HepG2 (cell line): ENCODE data around the gene ARMC8. TPM values are rescaled to one million over a fixed set of nuclear protein-coding genes. Genes with fewer than 3 reads are reported as not detected.

Experiments
- FOXC1 ChIP-seq: sonication (generic); formaldehyde crosslinking; IDR thresholded peaks from 2 replicates; pipeline ENCODE4 v1.8.0; 2022; ENCODE audit warnings: mild to moderate bottlenecking, missing genetic modification reagents, borderline replicate concordance
- GATAD1 ChIP-seq: IDR thresholded peaks from 2 replicates; pipeline ENCODE4 v1.6.1; 2016; ENCODE audit warnings: missing genetic modification reagents, missing compliant biosample characterization
- HMGA1 ChIP-seq: sonication (generic); formaldehyde crosslinking; conservative IDR thresholded peaks from 2 replicates; pipeline ENCODE4 v1.4.0; 2020; ENCODE audit warnings: missing genetic modification reagents
- JDP2 ChIP-seq: sonication (generic); formaldehyde crosslinking; IDR thresholded peaks from 2 replicates; pipeline ENCODE4 v1.8.1; 2022; ENCODE audit warnings: missing genetic modification reagents, borderline replicate concordance
- MBNL3 ChIP-seq: fragments of 250-450 bp; sonication (Bioruptor Pico); conservative IDR thresholded peaks from 2 replicates; pipeline ENCODE4 v1.8.0; 2022; ENCODE audit warnings: mild to moderate bottlenecking, inconsistent platforms
- MYC ChIP-seq: sonication (generic); formaldehyde crosslinking; IDR thresholded peaks from 2 replicates; pipeline ENCODE4 v1.9.0; 2021; ENCODE audit warnings: missing genetic modification reagents, borderline replicate concordance
- SNRNP70 ChIP-seq: fragments of 200-400 bp; formaldehyde crosslinking; IDR thresholded peaks from 2 replicates; pipeline ENCODE4 v1.6.1; 2017; ENCODE audit warnings: mild to moderate bottlenecking, low read depth, low read length, moderate library complexity
- ZFAT ChIP-seq: sonication (generic); formaldehyde crosslinking; conservative IDR thresholded peaks from 2 replicates; pipeline ENCODE4 v1.8.1; 2023; ENCODE audit warnings: missing genetic modification reagents, inconsistent platforms
- ZNF274 ChIP-seq: sonication (generic); formaldehyde crosslinking; IDR thresholded peaks from 2 replicates; pipeline ENCODE4 v1.5.1; 2020; ENCODE audit warnings: mild to moderate bottlenecking, missing genetic modification reagents
- ZSCAN29 ChIP-seq: sonication (generic); formaldehyde crosslinking; conservative IDR thresholded peaks from 2 replicates; pipeline ENCODE4 v1.4.0; 2020; ENCODE audit warnings: mild to moderate bottlenecking, missing genetic modification reagents
- polyA plus RNA-seq, 8 experiments: library from polyadenylated mRNA; depleted of rRNA in 3 of 8; stranded (reverse) in 7 of 8; unstranded in 1 of 8; fragments of >200 nt; fragmentation: Illumina TruSeq in 4 of 8; extraction: Trizol in 4 of 8; gene quantifications; 2 replicates each; pipeline versions ENCODE4 v1.2.1 to v1.2.3, GENCODE V29; 2011 to 2016; ENCODE audit warnings: low read depth in 4 of 8, missing spikeins in 1 of 8, mixed read lengths in 1 of 8; ENCODE audit not compliant: insufficient read depth in 1 of 8
- total RNA-seq, 5 experiments: library from RNA; depleted of rRNA; stranded (reverse); fragments of >200 nt; fragmentation: Illumina TruSeq; extraction: Trizol; gene quantifications; 2 replicates each; pipeline ENCODE4 v1.2.3, GENCODE V29; 2016; ENCODE audit warnings: low read depth in 1 of 5
- TF ChIP-seq, protein P1 (sequence below), 2 experiments: sonication (generic) in 1 of 2; formaldehyde crosslinking in 1 of 2; IDR thresholded peaks; 2 replicates each; pipeline versions ENCODE4 v1.4.0 to v1.6.1; 2018 to 2020; ENCODE audit warnings: missing genetic modification reagents in 2 of 2, borderline replicate concordance in 1 of 2, low read depth in 1 of 2, mild to moderate bottlenecking in 1 of 2, missing biosample characterization in 1 of 2
- TF ChIP-seq, protein P2 (sequence below): sonication (generic); formaldehyde crosslinking; conservative IDR thresholded peaks from 2 replicates; pipeline ENCODE4 v1.4.0; 2020; ENCODE audit warnings: mild to moderate bottlenecking, missing genetic modification reagents, moderate library complexity
- TF ChIP-seq, protein P3 (sequence below): sonication (generic); formaldehyde crosslinking; IDR thresholded peaks from 2 replicates; pipeline ENCODE4 v1.4.0; 2020; ENCODE audit warnings: missing genetic modification reagents, mild to moderate bottlenecking, borderline replicate concordance
- TF ChIP-seq, protein P4 (sequence below): sonication (generic); formaldehyde crosslinking; IDR thresholded peaks from 2 replicates; pipeline ENCODE4 v1.4.0; 2020; ENCODE audit warnings: mild to moderate bottlenecking, missing genetic modification reagents
- TF ChIP-seq, protein P5 (sequence below): sonication (generic); formaldehyde crosslinking; IDR thresholded peaks from 2 replicates; pipeline ENCODE4 v1.9.0; 2022; ENCODE audit warnings: missing genetic modification reagents, mild to moderate bottlenecking, borderline replicate concordance

The ARMC8 gene
- total and polyA plus RNA-seq, 2 of the 13 experiments (the other 11 are each of a cell fraction or from before 2014, with no cell fraction given) = 38.9 to 55.3 TPM

DNA sequence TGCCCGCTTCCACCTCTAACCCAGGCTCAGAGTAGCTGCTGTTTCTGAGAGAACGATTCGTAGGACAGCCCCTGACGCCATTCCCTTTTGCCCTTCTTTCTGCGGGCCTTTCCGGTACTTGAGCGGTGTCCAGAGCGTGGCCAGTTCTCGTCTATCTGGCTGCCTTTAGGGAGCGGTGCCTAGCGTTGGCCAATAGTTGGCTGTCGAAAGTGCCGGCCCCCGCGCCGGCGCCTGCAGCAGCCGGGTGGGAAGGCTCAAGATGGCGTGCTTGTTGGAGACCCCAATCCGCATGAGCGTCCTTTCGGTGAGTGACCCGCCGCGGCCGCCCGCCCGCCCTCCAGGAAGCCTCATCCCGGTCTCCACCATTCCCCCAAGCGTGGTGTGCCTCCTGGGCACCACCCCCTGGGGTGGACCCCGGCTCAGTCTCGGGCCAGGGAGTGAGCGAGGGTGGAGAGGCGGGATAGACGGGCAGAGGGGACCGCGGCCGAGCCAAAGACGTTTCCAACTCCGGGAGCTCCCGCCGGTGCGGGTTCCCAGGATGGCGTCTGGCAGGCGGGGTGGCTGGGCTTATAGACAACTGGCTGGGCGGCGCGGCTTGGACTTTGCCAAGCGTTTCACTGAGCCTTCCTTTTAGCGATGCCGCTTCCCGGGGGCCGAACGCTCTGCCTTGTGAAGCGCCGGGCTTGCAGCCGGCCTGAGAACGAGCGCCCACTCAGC lies at the start of gene ARMC8 (continued):
- TF ChIP-seq MYC = peak; percentile 84
- no peak; the same call in 1 of the 2 replicates for TF ChIP-seq ZNF274 (CRISPR knock-in tag)
- peak; percentile 100 for TF ChIP-seq ZFAT (CRISPR knock-in tag)
- TF ChIP-seq FOXC1 (CRISPR knock-in tag) = peak; percentile 75
- peak; percentile 92 for TF ChIP-seq GATAD1
- TF ChIP-seq, protein P1, sequence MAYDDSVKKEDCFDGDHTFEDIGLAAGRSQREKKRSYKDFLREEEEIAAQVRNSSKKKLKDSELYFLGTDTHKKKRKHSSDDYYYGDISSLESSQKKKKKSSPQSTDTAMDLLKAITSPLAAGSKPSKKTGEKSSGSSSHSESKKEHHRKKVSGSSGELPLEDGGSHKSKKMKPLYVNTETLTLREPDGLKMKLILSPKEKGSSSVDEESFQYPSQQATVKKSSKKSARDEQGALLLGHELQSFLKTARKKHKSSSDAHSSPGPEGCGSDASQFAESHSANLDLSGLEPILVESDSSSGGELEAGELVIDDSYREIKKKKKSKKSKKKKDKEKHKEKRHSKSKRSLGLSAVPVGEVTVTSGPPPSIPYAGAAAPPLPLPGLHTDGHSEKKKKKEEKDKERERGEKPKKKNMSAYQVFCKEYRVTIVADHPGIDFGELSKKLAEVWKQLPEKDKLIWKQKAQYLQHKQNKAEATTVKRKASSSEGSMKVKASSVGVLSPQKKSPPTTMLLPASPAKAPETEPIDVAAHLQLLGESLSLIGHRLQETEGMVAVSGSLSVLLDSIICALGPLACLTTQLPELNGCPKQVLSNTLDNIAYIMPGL (CRISPR knock-in tag; IDR thresholded peaks at IDR 0.05; ENCODE audit: borderline replicate concordance in 1 of 2, low read depth in 1 of 2) = peak; percentile 89 to 96
- TF ChIP-seq, protein P2, sequence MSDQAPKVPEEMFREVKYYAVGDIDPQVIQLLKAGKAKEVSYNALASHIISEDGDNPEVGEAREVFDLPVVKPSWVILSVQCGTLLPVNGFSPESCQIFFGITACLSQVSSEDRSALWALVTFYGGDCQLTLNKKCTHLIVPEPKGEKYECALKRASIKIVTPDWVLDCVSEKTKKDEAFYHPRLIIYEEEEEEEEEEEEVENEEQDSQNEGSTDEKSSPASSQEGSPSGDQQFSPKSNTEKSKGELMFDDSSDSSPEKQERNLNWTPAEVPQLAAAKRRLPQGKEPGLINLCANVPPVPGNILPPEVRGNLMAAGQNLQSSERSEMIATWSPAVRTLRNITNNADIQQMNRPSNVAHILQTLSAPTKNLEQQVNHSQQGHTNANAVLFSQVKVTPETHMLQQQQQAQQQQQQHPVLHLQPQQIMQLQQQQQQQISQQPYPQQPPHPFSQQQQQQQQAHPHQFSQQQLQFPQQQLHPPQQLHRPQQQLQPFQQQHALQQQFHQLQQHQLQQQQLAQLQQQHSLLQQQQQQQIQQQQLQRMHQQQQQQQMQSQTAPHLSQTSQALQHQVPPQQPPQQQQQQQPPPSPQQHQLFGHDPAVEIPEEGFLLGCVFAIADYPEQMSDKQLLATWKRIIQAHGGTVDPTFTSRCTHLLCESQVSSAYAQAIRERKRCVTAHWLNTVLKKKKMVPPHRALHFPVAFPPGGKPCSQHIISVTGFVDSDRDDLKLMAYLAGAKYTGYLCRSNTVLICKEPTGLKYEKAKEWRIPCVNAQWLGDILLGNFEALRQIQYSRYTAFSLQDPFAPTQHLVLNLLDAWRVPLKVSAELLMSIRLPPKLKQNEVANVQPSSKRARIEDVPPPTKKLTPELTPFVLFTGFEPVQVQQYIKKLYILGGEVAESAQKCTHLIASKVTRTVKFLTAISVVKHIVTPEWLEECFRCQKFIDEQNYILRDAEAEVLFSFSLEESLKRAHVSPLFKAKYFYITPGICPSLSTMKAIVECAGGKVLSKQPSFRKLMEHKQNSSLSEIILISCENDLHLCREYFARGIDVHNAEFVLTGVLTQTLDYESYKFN (CRISPR knock-in tag) = peak; percentile 20; the same call in 1 of the 2 replicates
- TF ChIP-seq JDP2 = no peak
- TF ChIP-seq HMGA1 (CRISPR knock-in tag) = no peak
- no peak for TF ChIP-seq SNRNP70
- TF ChIP-seq, protein P3, sequence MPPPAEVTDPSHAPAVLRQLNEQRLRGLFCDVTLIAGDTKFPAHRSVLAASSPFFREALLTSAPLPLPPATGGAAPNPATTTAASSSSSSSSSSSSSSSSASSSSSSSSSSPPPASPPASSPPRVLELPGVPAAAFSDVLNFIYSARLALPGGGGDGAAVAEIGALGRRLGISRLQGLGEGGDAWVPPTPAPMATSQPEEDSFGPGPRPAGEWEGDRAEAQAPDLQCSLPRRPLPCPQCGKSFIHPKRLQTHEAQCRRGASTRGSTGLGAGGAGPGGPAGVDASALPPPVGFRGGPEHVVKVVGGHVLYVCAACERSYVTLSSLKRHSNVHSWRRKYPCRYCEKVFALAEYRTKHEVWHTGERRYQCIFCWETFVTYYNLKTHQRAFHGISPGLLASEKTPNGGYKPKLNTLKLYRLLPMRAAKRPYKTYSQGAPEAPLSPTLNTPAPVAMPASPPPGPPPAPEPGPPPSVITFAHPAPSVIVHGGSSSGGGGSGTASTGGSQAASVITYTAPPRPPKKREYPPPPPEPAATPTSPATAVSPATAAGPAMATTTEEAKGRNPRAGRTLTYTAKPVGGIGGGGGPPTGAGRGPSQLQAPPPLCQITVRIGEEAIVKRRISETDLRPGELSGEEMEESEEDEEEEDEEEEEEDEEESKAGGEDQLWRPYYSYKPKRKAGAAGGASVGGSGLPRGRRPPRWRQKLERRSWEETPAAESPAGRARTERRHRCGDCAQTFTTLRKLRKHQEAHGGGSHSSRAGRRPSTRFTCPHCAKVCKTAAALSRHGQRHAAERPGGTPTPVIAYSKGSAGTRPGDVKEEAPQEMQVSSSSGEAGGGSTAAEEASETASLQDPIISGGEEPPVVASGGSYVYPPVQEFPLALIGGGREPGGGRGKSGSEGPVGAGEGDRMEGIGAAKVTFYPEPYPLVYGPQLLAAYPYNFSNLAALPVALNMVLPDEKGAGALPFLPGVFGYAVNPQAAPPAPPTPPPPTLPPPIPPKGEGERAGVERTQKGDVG (CRISPR knock-in tag) = peak; percentile 35; the same call in 1 of the 2 replicates
- TF ChIP-seq, protein P4, sequence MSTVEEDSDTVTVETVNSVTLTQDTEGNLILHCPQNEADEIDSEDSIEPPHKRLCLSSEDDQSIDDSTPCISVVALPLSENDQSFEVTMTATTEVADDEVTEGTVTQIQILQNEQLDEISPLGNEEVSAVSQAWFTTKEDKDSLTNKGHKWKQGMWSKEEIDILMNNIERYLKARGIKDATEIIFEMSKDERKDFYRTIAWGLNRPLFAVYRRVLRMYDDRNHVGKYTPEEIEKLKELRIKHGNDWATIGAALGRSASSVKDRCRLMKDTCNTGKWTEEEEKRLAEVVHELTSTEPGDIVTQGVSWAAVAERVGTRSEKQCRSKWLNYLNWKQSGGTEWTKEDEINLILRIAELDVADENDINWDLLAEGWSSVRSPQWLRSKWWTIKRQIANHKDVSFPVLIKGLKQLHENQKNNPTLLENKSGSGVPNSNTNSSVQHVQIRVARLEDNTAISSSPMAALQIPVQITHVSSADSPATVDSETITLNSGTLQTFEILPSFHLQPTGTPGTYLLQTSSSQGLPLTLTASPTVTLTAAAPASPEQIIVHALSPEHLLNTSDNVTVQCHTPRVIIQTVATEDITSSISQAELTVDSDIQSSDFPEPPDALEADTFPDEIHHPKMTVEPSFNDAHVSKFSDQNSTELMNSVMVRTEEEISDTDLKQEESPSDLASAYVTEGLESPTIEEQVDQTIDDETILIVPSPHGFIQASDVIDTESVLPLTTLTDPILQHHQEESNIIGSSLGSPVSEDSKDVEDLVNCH (CRISPR knock-in tag) = no peak
- TF ChIP-seq, protein P5, sequence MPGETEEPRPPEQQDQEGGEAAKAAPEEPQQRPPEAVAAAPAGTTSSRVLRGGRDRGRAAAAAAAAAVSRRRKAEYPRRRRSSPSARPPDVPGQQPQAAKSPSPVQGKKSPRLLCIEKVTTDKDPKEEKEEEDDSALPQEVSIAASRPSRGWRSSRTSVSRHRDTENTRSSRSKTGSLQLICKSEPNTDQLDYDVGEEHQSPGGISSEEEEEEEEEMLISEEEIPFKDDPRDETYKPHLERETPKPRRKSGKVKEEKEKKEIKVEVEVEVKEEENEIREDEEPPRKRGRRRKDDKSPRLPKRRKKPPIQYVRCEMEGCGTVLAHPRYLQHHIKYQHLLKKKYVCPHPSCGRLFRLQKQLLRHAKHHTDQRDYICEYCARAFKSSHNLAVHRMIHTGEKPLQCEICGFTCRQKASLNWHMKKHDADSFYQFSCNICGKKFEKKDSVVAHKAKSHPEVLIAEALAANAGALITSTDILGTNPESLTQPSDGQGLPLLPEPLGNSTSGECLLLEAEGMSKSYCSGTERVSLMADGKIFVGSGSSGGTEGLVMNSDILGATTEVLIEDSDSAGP = peak; percentile 89; the same call in 1 of the 2 replicates
- peak; percentile 54 for TF ChIP-seq ZSCAN29 (CRISPR knock-in tag)
- no peak for TF ChIP-seq MBNL3 (CRISPR knock-in tag)
